AG10803 (cell line): ENCODE data around the gene ZNF792.
A peak's percentile ranks its signal among the peaks of the same experiment; 100 is the strongest.
"Not testable (repeated sequence)": the region's sequence is repeated elsewhere in the genome, so short reads cannot be mapped to it uniquely, and the experiment has no call there.

ENCODE experiments used
- DNase-seq: peaks from one replicate; pipeline ENCODE4 v3.0.0; 2010; ENCODE audit warnings: low read depth
- H3K4me3 ChIP-seq: 2 replicates; pipeline ENCODE4 v1.5.1; 2011; ENCODE audit warnings: mild to moderate bottlenecking, low read length, control low read depth
- TF ChIP-seq, protein P1 (sequence below): conservative IDR thresholded peaks from 2 replicates; pipeline ENCODE4 v1.5.1; 2011; ENCODE audit warnings: mild to moderate bottlenecking, low read length, control low read depth, inconsistent platforms

Gene ZNF792

DNA sequence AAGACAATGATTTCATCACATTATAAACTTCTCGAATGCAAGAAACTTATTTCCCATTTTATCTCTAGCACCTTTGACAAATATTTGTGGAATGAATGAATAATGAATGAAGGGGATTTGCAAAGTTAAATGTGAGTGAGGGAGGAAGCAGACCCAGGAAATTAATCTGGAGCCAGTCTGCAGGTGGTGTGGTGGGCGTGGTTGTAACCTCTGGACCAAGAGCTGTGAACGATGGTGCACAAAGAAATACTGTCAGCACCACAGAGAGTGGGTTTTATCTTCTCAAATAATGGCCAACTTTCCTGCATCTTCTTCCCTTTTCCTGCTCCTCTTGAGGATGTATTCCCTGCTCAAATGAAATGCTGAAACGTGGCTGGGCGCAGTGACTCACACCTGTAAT is 11.0 kb upstream of the ZNF792 start:
- no peak for DNase-seq
- no peak overlapping the region for H3K4me3 ChIP-seq
- TF ChIP-seq, protein P1, sequence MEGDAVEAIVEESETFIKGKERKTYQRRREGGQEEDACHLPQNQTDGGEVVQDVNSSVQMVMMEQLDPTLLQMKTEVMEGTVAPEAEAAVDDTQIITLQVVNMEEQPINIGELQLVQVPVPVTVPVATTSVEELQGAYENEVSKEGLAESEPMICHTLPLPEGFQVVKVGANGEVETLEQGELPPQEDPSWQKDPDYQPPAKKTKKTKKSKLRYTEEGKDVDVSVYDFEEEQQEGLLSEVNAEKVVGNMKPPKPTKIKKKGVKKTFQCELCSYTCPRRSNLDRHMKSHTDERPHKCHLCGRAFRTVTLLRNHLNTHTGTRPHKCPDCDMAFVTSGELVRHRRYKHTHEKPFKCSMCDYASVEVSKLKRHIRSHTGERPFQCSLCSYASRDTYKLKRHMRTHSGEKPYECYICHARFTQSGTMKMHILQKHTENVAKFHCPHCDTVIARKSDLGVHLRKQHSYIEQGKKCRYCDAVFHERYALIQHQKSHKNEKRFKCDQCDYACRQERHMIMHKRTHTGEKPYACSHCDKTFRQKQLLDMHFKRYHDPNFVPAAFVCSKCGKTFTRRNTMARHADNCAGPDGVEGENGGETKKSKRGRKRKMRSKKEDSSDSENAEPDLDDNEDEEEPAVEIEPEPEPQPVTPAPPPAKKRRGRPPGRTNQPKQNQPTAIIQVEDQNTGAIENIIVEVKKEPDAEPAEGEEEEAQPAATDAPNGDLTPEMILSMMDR, result no peak

DNA sequence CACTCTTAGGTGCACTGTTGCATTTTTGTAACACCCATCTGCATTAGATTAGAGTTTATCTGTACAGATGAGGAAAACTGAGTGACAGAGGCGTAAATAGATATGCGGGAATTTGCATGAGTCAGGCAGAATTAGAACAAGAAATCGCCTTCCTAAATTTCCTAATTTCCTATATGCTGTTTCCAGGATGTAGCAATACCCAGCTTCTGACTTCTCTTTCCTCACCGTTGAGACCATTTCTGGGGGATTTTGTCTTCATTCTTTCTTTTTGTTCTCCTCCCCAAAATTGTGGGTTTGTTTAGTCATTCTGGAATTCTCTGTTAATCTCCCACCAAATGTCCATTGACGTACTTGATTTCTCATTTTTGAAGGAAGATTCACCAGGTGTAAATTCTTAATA is 10.6 kb upstream of the ZNF792 start:
- H3K4me3 ChIP-seq, result no peak overlapping the region
- TF ChIP-seq, protein P1, result no peak
- DNase-seq, result peak; percentile 12

- H3K4me3 ChIP-seq, result no peak overlapping the region
- TF ChIP-seq, protein P1, result no peak
- DNase-seq, result no peak
Measured at GRCh38 chr19:34972163-34972705, 8.2 kb upstream of the ZNF792 start.

GRCh38 chr19:34970185-34970780 is 6.3 kb upstream of the ZNF792 start:
- not testable (repeated sequence) for H3K4me3 ChIP-seq, DNase-seq

- no peak overlapping the region for H3K4me3 ChIP-seq
- DNase-seq, result no peak
- TF ChIP-seq, protein P1, result no peak
Measured at GRCh38 chr19:34969721-34970120, 5.7 kb upstream of the ZNF792 start.

DNA sequence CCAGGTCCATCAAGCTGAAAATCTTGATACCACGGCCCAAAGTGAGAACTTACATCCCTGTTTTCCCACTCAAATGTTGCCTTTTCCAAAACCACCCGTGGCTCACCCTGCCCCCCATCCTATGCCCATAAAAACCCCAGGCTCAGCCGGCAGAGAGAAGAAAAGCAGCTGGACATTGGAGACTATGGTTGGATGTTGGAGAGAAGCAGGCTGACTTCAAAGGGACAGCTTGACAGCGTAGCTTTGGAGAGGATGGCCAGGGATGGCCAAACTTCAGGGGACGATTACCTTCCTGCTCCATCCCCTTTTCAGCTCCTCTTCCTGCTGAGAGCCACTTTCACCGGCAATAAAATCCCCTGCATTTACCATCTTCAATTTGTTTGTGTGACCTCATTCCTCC is 3.5 kb upstream of the ZNF792 start:
- DNase-seq, result no peak
- TF ChIP-seq, protein P1, result no peak
- no peak overlapping the region for H3K4me3 ChIP-seq

GRCh38 chr19:34965505-34965904 is 1.5 kb upstream of the ZNF792 start:
- not testable (repeated sequence) for DNase-seq

DNA sequence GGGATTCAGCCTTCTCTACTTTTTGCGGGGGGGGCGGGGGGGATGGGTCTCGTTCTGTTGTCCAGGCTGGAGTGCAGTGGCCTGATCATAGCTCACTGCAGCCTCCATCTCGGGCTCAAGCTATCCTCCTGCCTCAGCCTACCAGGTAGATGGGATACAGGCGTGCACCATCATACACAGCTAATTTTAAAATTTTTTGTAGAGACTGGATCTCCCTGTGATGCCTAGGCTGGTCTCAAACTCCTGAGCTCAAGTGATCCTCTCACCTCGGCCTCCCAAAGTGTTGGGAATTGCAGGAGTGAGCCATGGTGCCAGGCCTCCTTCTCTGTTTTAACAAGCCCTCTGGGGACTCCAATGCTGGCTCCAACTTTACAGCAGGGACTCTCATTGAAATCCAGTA is 569 bp upstream of the ZNF792 start:
- DNase-seq, result no peak
- no peak overlapping the region for H3K4me3 ChIP-seq
- TF ChIP-seq, protein P1, result no peak

More at GRCh38 chr19:34965505-34965904, 1.5 kb upstream of the ZNF792 start:
- H3K4me3 ChIP-seq, result not testable (repeated sequence)
